HepG2 (cell line): Measurements from ENCODE around the gene STK11. TPM values are rescaled to one million over a fixed set of nuclear protein-coding genes. Genes with fewer than 3 reads are reported as not detected.
A peak's percentile ranks its signal among the peaks of the same experiment; 100 is the strongest.

Experiments
- ELF3 ChIP-seq: IDR thresholded peaks from 2 replicates; pipeline ENCODE4 v1.6.1; 2016; ENCODE audit warnings: missing genetic modification reagents, missing compliant biosample characterization
- NFAT5 ChIP-seq: sonication (generic); formaldehyde crosslinking; IDR thresholded peaks from 2 replicates; pipeline ENCODE4 v1.4.0; 2020; ENCODE audit warnings: missing genetic modification reagents
- POGK ChIP-seq: sonication (generic); formaldehyde crosslinking; conservative IDR thresholded peaks from 2 replicates; pipeline ENCODE4 v1.8.0; 2022; ENCODE audit warnings: mild to moderate bottlenecking, moderate library complexity, missing genetic modification reagents
- RFX5 ChIP-seq: IDR thresholded peaks from 2 replicates; pipeline ENCODE4 v1.6.1; 2011; ENCODE audit warnings: low read depth, low read length, improper control_type of control experiment
- SMAD1 ChIP-seq: sonication (generic); formaldehyde crosslinking; IDR thresholded peaks from 2 replicates; pipeline ENCODE4 v1.4.0; 2020; ENCODE audit warnings: missing genetic modification reagents, low read depth, mild to moderate bottlenecking, borderline replicate concordance
- SNRNP70 ChIP-seq: fragments of 200-400 bp; formaldehyde crosslinking; IDR thresholded peaks from 2 replicates; pipeline ENCODE4 v1.6.1; 2017; ENCODE audit warnings: mild to moderate bottlenecking, low read depth, low read length, moderate library complexity
- TBX3 ChIP-seq: fragments of 450-650 bp; IDR thresholded peaks from 2 replicates; pipeline ENCODE4 v1.6.1; 2017; ENCODE audit warnings: antibody characterized with exemption, mild to moderate bottlenecking, inconsistent platforms, borderline replicate concordance
- XBP1 ChIP-seq: sonication (generic); formaldehyde crosslinking; IDR thresholded peaks from 2 replicates; pipeline ENCODE4 v1.5.0; 2020; ENCODE audit warnings: missing genetic modification reagents
- XRCC5 ChIP-seq: fragments of 200-400 bp; formaldehyde crosslinking; optimal IDR thresholded peaks from 2 replicates; pipeline ENCODE3; 2017; ENCODE audit warnings: mild to moderate bottlenecking, low read length
- ZC3H4 ChIP-seq: sonication (generic); formaldehyde crosslinking; IDR thresholded peaks from 2 replicates; pipeline ENCODE4 v1.4.0; 2020; ENCODE audit warnings: missing genetic modification reagents, borderline replicate concordance
- ZNF143 ChIP-seq: sonication (generic); formaldehyde crosslinking; IDR thresholded peaks from 2 replicates; pipeline ENCODE4 v1.4.0; 2020; ENCODE audit warnings: missing genetic modification reagents
- ZNF180 ChIP-seq: sonication (generic); formaldehyde crosslinking; IDR thresholded peaks from 2 replicates; pipeline ENCODE4 v1.4.0; 2020; ENCODE audit warnings: low read depth, missing genetic modification reagents, borderline replicate concordance
- ZNF569 ChIP-seq: sonication (generic); formaldehyde crosslinking; IDR thresholded peaks from 2 replicates; pipeline ENCODE4 v1.5.0; 2020; ENCODE audit warnings: mild to moderate bottlenecking, missing genetic modification reagents, moderate library complexity, borderline replicate concordance
- polyA plus RNA-seq, 8 experiments: library from polyadenylated mRNA; depleted of rRNA in 3 of 8; stranded (reverse) in 7 of 8; unstranded in 1 of 8; fragments of >200 nt; fragmentation: Illumina TruSeq in 4 of 8; extraction: Trizol in 4 of 8; gene quantifications; 2 replicates each; pipeline versions ENCODE4 v1.2.1 to v1.2.3, GENCODE V29; 2011 to 2016; ENCODE audit warnings: low read depth in 4 of 8, missing spikeins in 1 of 8, mixed read lengths in 1 of 8; ENCODE audit not compliant: insufficient read depth in 1 of 8
- total RNA-seq, 5 experiments: library from RNA; depleted of rRNA; stranded (reverse); fragments of >200 nt; fragmentation: Illumina TruSeq; extraction: Trizol; gene quantifications; 2 replicates each; pipeline ENCODE4 v1.2.3, GENCODE V29; 2016; ENCODE audit warnings: low read depth in 1 of 5
- TF ChIP-seq, protein P1 (sequence below): sonication (generic); formaldehyde crosslinking; IDR thresholded peaks from 2 replicates; pipeline ENCODE4 v1.5.0; 2020; ENCODE audit warnings: missing genetic modification reagents
- TF ChIP-seq, protein P2 (sequence below): sonication (generic); formaldehyde crosslinking; IDR thresholded peaks from 2 replicates; pipeline ENCODE4 v1.8.1; 2023; ENCODE audit warnings: missing genetic modification reagents, inconsistent platforms, borderline replicate concordance
- TF ChIP-seq, protein P3 (sequence below): sonication (generic); formaldehyde crosslinking; IDR thresholded peaks from 2 replicates; pipeline ENCODE4 v1.4.0; 2020; ENCODE audit warnings: missing genetic modification reagents, mild to moderate bottlenecking, borderline replicate concordance
- TF ChIP-seq, protein P4 (sequence below): sonication (generic); formaldehyde crosslinking; IDR thresholded peaks from 2 replicates; pipeline ENCODE4 v1.4.0; 2020; ENCODE audit warnings: missing genetic modification reagents

Gene STK11
- total and polyA plus RNA-seq, 2 of the 13 experiments (the other 11 are each of a cell fraction or from before 2014, with no cell fraction given), result 27.5 to 43.6 TPM

GRCh38 chr19:1275260-1275975 is 69.8 kb downstream of the STK11 start, which contains the start of gene FAM174C (continued):
- TF ChIP-seq NFAT5 (CRISPR knock-in tag) (no peak), XBP1 (CRISPR knock-in tag) (no peak), SMAD1 (peak; percentile 38; the same call in 1 of the 2 replicates), ZC3H4 (no peak), ZNF143 (CRISPR knock-in tag) (peak; percentile 86), ELF3 (CRISPR knock-in tag) (peak; percentile 76; the same call in 1 of the 2 replicates), POGK (CRISPR knock-in tag) (peak; percentile 89), TBX3 (no peak), XRCC5 (peak; percentile 11), ZNF180 (CRISPR knock-in tag) (no peak), RFX5 (no peak; the same call in none of the 2 replicates), SNRNP70 (no peak), ZNF569 (no peak)
- TF ChIP-seq, protein P1, sequence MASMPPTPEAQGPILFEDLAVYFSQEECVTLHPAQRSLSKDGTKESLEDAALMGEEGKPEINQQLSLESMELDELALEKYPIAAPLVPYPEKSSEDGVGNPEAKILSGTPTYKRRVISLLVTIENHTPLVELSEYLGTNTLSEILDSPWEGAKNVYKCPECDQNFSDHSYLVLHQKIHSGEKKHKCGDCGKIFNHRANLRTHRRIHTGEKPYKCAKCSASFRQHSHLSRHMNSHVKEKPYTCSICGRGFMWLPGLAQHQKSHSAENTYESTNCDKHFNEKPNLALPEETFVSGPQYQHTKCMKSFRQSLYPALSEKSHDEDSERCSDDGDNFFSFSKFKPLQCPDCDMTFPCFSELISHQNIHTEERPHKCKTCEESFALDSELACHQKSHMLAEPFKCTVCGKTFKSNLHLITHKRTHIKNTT (CRISPR knock-in tag), result no peak
- TF ChIP-seq, protein P2, sequence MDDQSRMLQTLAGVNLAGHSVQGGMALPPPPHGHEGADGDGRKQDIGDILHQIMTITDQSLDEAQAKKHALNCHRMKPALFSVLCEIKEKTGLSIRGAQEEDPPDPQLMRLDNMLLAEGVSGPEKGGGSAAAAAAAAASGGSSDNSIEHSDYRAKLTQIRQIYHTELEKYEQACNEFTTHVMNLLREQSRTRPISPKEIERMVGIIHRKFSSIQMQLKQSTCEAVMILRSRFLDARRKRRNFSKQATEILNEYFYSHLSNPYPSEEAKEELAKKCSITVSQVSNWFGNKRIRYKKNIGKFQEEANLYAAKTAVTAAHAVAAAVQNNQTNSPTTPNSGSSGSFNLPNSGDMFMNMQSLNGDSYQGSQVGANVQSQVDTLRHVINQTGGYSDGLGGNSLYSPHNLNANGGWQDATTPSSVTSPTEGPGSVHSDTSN (CRISPR knock-in tag), result no peak
- TF ChIP-seq, protein P3, sequence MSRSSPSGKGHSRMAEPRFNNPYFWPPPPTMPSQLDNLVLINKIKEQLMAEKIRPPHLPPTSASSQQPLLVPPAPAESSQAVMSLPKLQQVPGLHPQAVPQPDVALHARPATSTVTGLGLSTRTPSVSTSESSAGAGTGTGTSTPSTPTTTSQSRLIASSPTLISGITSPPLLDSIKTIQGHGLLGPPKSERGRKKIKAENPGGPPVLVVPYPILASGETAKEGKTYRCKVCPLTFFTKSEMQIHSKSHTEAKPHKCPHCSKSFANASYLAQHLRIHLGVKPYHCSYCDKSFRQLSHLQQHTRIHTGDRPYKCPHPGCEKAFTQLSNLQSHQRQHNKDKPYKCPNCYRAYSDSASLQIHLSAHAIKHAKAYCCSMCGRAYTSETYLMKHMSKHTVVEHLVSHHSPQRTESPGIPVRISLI (CRISPR knock-in tag), result no peak
- TF ChIP-seq, protein P4, sequence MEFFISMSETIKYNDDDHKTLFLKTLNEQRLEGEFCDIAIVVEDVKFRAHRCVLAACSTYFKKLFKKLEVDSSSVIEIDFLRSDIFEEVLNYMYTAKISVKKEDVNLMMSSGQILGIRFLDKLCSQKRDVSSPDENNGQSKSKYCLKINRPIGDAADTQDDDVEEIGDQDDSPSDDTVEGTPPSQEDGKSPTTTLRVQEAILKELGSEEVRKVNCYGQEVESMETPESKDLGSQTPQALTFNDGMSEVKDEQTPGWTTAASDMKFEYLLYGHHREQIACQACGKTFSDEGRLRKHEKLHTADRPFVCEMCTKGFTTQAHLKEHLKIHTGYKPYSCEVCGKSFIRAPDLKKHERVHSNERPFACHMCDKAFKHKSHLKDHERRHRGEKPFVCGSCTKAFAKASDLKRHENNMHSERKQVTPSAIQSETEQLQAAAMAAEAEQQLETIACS (CRISPR knock-in tag), result no peak
